ENCODE measurements around the gene CCT8.

CCT8 gene

GRCh38 chr21:29033871-29034270 is 39.6 kb downstream of the CCT8 start:
- no peaks in the 10 kb centered on the region for H3K4me1 ChIP-seq
- no peak overlapping the region for H3K4me3 ChIP-seq (ENCODE audit: low read depth, low read length)
- peaks cover 66% of the 10 kb centered on the region for H3K36me3 ChIP-seq
- TF ChIP-seq CTCF (IDR thresholded peaks at IDR 0.05; ENCODE audit: low read depth, low read length), result no peak
- H3K9me3 ChIP-seq, result no peaks in the 10 kb centered on the region
- no peaks in the 10 kb centered on the region for H3K27me3 ChIP-seq
- no peak for DNase-seq

GRCh38 chr21:29033301-29033700 is 40.1 kb downstream of the CCT8 start:
- no peaks in the 10 kb centered on the region for H3K9me3 ChIP-seq
- no peak for TF ChIP-seq CTCF (IDR thresholded peaks at IDR 0.05; ENCODE audit: low read depth, low read length)
- DNase-seq, result no peak
- no peaks in the 10 kb centered on the region for H3K4me1 ChIP-seq
- H3K4me3 ChIP-seq (ENCODE audit: low read depth, low read length), result no peak overlapping the region
- no peaks in the 10 kb centered on the region for H3K27me3 ChIP-seq
- peaks cover 65% of the 10 kb centered on the region for H3K36me3 ChIP-seq

GRCh38 chr21:29030909-29031308 is 42.5 kb downstream of the CCT8 start:
- no peak for DNase-seq
- Histone ChIP-seq H3K9me3 (no peaks in the 10 kb centered on the region), H3K27me3 (no peaks in the 10 kb centered on the region), H3K4me3 (ENCODE audit: low read depth, low read length) (no peak overlapping the region), H3K36me3 (peaks cover 43% of the 10 kb centered on the region), H3K4me1 (no peaks in the 10 kb centered on the region)
- TF ChIP-seq CTCF (IDR thresholded peaks at IDR 0.05; ENCODE audit: low read depth, low read length), result no peak

GRCh38 chr21:29029524-29029923 is 43.9 kb downstream of the CCT8 start:
- Histone ChIP-seq H3K4me3 (ENCODE audit: low read depth, low read length) (no peak overlapping the region), H3K27me3 (no peaks in the 10 kb centered on the region), H3K4me1 (no peaks in the 10 kb centered on the region), H3K36me3 (peaks cover 35% of the 10 kb centered on the region), H3K9me3 (no peaks in the 10 kb centered on the region)
- TF ChIP-seq CTCF (IDR thresholded peaks at IDR 0.05; ENCODE audit: low read depth, low read length), result no peak
- no peak for DNase-seq

GRCh38 chr21:29025328-29025713 is 48.1 kb downstream of the CCT8 start:
- DNase-seq, result no peak
- Histone ChIP-seq H3K9me3 (no peaks in the 10 kb centered on the region), H3K4me1 (no peaks in the 10 kb centered on the region; the same call in 1 of the 2 replicates), H3K27me3 (no peaks in the 10 kb centered on the region), H3K36me3 (peaks cover 11% of the 10 kb centered on the region; the same call in 1 of the 2 replicates), H3K4me3 (ENCODE audit: low read depth, low read length) (peak overlapping the region; percentile 66)
- TF ChIP-seq CTCF (IDR thresholded peaks at IDR 0.05; ENCODE audit: low read depth, low read length), result no peak

GRCh38 chr21:29024474-29025327 is 48.7 kb downstream of the CCT8 start, which contains the start of gene USP16:
Gene USP16 (plus strand): TSS chr21:29024668. CDS start chr21:29027914, 3,246 bp downstream.
- peaks cover 11% of the 10 kb centered on the region; the same call in 1 of the 2 replicates for H3K36me3 ChIP-seq
- H3K27me3 ChIP-seq, result no peaks in the 10 kb centered on the region
- no peaks in the 10 kb centered on the region for H3K9me3 ChIP-seq
- peak; percentile 22; the same call in 1 of the 2 replicates for TF ChIP-seq CTCF (IDR thresholded peaks at IDR 0.05; ENCODE audit: low read depth, low read length)
- H3K4me1 ChIP-seq, result no peaks in the 10 kb centered on the region; the same call in 1 of the 2 replicates
- peak within 1 kb of the TSS; percentile 66 for H3K4me3 ChIP-seq (ENCODE audit: low read depth, low read length)
- DNase-seq, result peak; percentile 94
